HG02588 (cell line): ENCODE measurements around the gene GLI3.

Experiments
- ATAC-seq: cut with Tn5 transposase; IDR thresholded peaks from one replicate; pipeline ENCODE4 v1.9.1; 2021; ENCODE audit warnings: mild to moderate bottlenecking, moderate library complexity; ENCODE audit not compliant: unreplicated experiment

The GLI3 gene

GRCh38 chr7:42012313-42012712 is 224.7 kb downstream of the GLI3 start:
- no peak for ATAC-seq

GRCh38 chr7:42011846-42012245 is 225.2 kb downstream of the GLI3 start:
- ATAC-seq = no peak

- no peak for ATAC-seq
These were observed 226.3 kb downstream of the GLI3 start for GRCh38 chr7:42010751-42011150.

DNA sequence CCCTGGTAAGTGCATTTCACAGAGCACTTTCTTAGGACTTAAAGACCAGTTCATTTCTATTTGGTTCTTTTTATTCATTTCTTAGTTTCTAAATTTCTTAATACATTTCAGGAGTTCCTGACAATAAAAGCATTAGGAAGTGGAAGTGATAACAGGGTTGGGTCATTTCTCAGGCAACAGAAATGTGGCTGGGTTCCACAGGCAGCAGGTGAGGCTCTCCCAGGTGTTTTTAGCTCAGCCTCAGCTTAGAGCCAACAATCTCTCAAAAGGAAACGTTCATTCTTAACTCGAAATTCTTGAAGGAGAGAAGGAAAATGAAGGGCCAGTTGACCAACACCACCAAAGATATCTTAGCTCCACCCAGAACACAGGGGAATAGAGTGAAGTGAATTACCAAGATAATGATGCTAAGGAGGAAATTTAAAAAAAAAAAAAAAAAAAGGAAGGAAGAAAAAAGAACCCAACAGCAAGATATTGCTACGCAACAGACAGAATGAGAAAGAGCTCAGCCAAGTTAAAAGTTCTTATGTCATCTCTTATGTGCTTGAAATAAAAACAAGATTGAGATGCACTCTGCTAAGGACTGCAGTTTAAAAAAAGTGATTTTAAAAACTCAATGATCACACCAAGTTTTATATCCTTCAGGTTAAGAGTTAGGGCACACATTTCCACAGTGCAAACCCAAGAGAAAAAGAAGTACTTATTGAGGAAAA is 230.1 kb downstream of the GLI3 start:
- ATAC-seq = no peak

DNA sequence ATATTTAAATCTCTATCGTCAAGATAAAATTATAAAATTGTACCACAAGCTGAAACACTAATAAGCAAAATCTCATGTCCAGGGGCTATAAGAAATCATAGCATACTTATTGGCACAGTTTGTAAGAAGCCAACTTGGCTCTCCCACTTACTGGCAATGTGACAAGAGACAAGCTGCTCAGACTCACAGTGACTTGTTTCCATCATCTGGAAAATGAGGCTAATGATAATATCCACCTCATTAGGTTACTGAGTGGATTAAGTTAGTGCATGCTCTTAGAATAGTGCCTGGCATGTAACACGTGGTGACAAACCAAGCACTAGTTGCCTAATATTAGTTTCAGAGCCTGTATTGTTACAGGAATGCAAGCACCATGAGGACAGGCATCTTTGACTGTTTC is 234.4 kb downstream of the GLI3 start:
- ATAC-seq = no peak

GRCh38 chr7:41999736-42000283 is 237.2 kb downstream of the GLI3 start:
- ATAC-seq = no peak

DNA sequence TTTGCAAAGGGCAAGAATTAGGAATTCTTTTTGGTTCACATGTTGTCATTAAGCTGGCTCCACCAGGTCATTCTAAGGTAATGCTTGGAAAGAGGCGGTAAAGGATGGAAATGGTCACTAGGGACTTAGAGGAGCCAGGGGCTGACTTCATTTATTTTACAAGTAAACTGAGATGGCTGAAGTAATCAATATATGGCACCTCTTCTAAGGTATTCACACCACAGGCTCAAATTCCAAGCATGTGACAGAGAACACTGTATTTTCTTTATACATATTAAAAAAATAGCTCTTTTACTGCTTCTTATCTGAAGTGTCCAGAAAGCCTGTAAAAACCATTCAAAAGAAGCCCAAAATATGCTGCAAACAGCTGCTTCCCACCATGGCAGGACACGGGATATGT is 239.0 kb downstream of the GLI3 start:
- no peak for ATAC-seq

DNA sequence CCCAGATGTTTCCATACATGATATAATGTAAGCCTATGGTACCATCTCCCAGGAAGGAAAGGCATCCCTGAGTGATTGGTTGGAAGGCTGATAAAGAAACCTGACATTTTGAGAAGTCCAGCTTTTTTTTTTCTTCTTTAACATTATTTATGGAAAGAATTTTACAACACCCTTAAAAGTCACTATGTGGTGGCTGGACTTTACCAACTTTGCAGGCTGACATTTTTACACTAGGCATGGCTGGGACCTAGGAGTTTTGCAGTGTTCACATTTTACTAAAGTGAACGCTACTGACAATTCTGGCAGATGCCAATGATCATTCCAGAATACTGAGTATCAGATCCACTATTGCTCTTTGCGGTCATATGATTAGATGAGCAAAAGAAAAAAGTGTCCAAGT is 239.9 kb downstream of the GLI3 start:
- no peak for ATAC-seq

DNA sequence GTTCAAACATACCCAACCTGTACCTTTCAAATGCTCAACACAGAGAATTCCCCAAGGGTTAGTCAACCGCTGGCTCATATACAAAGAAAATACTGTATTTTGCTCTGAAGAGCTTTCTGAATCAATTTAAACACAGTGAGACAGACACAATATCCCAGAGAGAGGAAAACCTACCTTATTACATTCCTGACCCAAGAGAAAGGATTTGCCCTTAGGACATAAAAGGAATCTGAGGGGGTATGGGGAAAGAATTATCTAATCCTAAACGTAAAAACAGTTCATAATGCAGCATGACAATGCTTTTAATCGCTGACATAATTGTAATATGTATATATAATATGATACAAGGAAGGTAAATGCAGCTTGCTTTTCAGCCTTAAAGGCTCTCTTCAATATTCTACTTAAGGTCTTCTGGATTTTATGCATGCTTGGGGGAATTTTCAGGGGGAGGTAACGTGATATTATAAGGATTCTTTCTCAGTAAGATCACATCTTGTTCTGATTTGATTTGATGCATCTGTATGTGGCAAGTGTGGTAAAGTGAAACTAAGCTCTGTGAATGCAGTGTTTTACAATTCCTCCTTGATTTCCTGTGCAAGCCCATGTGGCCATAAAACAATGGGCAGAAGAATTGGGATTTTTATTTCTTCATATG is 240.5 kb downstream of the GLI3 start:
- ATAC-seq = no peak

DNA sequence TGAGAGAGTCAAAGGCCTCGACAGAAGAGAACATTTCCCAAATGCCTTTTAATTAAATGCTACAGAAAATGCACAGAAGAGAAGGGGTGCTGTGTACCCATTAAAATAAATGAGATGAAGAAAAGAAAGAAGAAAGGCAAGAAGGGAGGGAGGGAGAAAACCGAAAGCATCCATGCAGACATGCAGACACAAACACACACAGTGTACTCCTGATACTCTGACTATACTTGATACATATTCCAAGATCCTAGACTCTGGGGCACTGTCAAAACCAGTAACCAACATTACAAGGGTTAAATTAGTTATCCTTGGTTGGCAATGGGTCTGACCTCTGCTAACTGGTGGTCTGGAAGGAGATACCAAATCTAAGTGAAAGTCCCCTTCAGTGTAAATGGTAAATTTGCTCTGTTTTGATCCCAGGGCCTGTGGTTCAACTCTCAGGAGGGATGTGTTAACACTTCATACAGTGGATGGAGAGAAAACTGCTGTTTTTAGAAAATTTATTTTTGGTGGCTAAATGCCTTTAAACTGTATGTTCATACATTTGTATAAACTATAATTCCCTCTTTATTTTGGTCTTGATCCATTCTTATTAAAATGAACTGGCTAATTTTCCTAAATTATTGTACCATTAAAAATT is 241.3 kb downstream of the GLI3 start:
- ATAC-seq = no peak

- ATAC-seq = no peak
These were observed 242.3 kb downstream of the GLI3 start for GRCh38 chr7:41994746-41995110.

DNA sequence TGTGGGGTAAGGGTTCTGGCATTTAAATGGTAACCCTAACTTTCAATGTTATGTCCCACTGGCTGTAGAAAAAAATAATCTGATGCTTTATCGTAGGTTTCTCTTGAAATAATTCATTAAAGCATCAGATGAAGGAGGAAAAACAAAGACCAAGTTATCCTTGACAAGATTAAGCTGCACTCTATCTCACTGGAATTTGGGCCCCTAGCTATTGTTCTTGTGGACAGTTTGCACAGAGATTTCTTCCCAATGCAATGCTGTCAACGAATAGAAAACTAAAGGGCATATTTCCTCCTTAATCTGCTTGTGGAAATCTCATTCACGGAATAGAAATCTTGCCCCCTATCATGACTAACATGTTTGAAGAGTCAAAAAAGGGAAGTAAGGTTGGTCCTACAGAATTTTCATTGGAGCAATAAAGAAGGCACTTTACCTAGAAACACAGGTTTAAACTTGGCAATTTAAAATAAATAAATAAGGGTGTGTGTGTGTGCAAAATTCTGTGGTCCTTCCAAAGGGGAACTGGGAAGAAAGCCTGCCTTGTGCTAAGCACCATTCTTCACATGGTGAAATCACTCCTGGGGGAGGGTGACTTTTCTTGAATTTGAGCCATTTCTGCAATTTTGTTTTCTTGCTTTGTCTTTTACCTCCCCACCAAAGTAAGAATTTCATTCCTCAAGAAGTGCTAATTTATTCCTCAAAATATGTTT is 242.8 kb downstream of the GLI3 start:
- no peak for ATAC-seq

- ATAC-seq = no peak
These were observed 243.8 kb downstream of the GLI3 start for GRCh38 chr7:41992881-41993867.

DNA sequence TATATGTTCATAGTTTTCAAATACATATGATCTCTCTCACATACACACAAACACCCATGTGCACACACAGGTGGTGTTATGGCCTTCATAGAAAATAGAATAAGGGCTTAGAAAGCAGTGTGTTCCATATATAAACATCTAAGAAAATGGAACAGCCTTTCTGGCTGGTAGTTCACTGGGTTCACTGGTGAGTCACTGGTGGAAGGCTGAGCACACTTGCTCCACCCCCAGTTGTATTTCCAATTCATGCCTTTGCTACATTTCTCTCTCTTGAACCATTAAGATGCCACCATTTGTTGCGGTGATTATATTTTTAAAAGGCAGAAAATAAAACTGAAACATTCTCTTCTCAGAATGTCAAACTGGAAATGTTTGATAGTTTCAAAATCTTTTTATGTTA is 252.1 kb downstream of the GLI3 start:
- ATAC-seq = no peak

- ATAC-seq = no peak
These were observed 255.7 kb downstream of the GLI3 start for GRCh38 chr7:41981046-41982040.

DNA sequence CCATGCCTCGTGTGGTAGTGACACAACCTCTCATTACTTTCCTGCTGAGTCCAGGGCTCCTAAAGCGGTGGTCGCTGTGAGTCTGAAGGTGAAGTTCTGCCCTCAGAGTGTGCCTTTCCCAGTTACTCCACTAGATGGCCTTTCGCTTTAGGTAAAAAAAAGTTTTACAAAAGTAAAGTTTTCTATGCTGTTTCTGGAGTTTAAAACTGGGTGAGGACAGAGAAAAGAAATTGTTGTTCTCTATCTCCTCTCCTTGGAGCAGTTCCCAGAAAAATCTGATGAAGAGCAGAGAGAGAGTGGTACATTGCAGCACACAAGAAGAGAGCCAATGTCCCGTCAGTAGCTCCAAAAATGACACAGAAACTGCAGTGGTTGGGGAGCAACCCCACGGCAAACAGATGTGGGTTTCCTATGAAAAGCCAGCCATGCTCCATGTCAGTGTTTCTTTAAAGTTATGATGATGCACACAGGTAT is 257.1 kb downstream of the GLI3 start:
- ATAC-seq = no peak

- ATAC-seq = no peak
These were observed 258.2 kb downstream of the GLI3 start for GRCh38 chr7:41978858-41979257.

DNA sequence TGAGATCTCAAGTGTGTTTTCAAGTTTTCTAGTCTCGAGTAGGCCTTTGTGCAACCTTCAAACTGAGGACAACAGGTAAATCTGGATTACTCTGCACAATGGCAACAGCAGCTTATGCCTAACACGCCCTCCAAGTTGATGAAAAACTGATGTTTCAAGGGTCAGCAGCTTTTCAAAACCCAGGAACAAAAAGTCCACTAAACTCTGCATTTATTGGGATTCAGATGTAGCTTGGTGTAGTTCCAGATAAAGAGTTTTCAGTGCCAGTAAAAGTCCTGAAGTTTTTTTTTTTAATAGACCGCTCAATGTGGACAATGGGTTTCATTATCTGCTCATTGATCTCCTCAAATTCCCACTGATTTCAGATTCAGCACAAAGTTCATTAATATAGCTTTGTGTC is 259.3 kb downstream of the GLI3 start:
- no peak for ATAC-seq

GRCh38 chr7:41977151-41977651 is 259.8 kb downstream of the GLI3 start:
- ATAC-seq = no peak
